CD14-positive monocyte (primary cell): ENCODE results near the gene CFAP410. TPM values are rescaled to one million over a fixed set of nuclear protein-coding genes. Genes with fewer than 3 reads are reported as not detected.

Experiments used
- DNase-seq, 3 donors: peaks; one replicate each; pipeline ENCODE4 v3.0.0-alpha.2; 2011 to 2022
- H2AFZ ChIP-seq: 2 replicates; pipeline ENCODE4 v1.6.0; 2012; ENCODE audit warnings: mild to moderate bottlenecking, low read depth, low read length, inconsistent platforms; ENCODE audit not compliant: insufficient read depth, poor library complexity, severe bottlenecking
- H3K27ac ChIP-seq, 2 donors: 1 replicate in 1 of 2; 2 replicates in 1 of 2; pipeline ENCODE4 v1.5.1; 2012 to 2013; ENCODE audit warnings: low read length in 2 of 2, control low read depth in 1 of 2, inconsistent platforms in 1 of 2, low read depth in 1 of 2, mild to moderate bottlenecking in 1 of 2
- H3K27me3 ChIP-seq, 2 donors: one replicate each; pipeline versions ENCODE4 v1.6.0 to v1.6.1; 2011 to 2013; ENCODE audit warnings: low read length in 2 of 2; ENCODE audit not compliant: control insufficient read depth in 2 of 2, insufficient read depth in 2 of 2
- H3K36me3 ChIP-seq, 2 donors: replicated peaks in 1 of 2; 1 replicate in 1 of 2; 2 replicates in 1 of 2; pipeline versions ENCODE4 v1.5.1 to v1.6.1; 2012 to 2013; ENCODE audit warnings: low read length in 2 of 2, control low read depth in 1 of 2, inconsistent platforms in 1 of 2, mild to moderate bottlenecking in 1 of 2; ENCODE audit not compliant: insufficient read depth in 2 of 2, control insufficient read depth in 1 of 2
- H3K4me1 ChIP-seq, 2 donors: 1 replicate in 1 of 2; 2 replicates in 1 of 2; pipeline versions ENCODE4 v1.5.1 to v1.6.1; 2012 to 2013; ENCODE audit warnings: low read length in 2 of 2, control low read depth in 1 of 2, inconsistent platforms in 1 of 2, mild to moderate bottlenecking in 1 of 2, moderate library complexity in 1 of 2; ENCODE audit not compliant: insufficient read depth in 2 of 2, control insufficient read depth in 1 of 2
- H3K4me2 ChIP-seq: replicated peaks from 2 replicates; pipeline ENCODE3; 2012; ENCODE audit warnings: low read length, moderate library complexity, mild to moderate bottlenecking; ENCODE audit not compliant: poor library complexity, severe bottlenecking; ENCODE audit errors: extremely low read depth
- H3K4me3 ChIP-seq, 3 experiments: fragments of 200-600 bp in 1 of 3; sonication (generic) in 1 of 3; replicated peaks in 1 of 3; 1 replicate in 2 of 3; 2 replicates in 1 of 3; pipeline ENCODE4 v1.5.1; 2011 to 2013; ENCODE audit warnings: low read length in 3 of 3, mild to moderate bottlenecking in 3 of 3, control low read depth in 2 of 3, low read depth in 2 of 3, inconsistent platforms in 1 of 3, moderate library complexity in 1 of 3
- H3K79me2 ChIP-seq: 2 replicates; pipeline ENCODE4 v1.6.0; 2012; ENCODE audit warnings: mild to moderate bottlenecking, control low read depth, inconsistent platforms, low read length, moderate library complexity; ENCODE audit not compliant: insufficient read depth
- H3K9ac ChIP-seq: 2 replicates; pipeline ENCODE4 v1.6.0; 2017; ENCODE audit warnings: low read length, mild to moderate bottlenecking; ENCODE audit not compliant: insufficient read depth, poor library complexity, severe bottlenecking
- H3K9me3 ChIP-seq, 2 donors: replicated peaks in 1 of 2; 1 replicate in 1 of 2; 2 replicates in 1 of 2; pipeline versions ENCODE4 v1.5.1 to v1.6.1; 2012 to 2013; ENCODE audit warnings: low read length in 2 of 2, control low read depth in 1 of 2; ENCODE audit not compliant: control insufficient read depth in 1 of 2, insufficient read depth in 1 of 2
- H4K20me1 ChIP-seq: 2 replicates; pipeline ENCODE4 v1.6.0; 2012; ENCODE audit warnings: mild to moderate bottlenecking, low read length, control low read depth, moderate library complexity; ENCODE audit not compliant: insufficient read depth
- H3K27ac Mint-ChIP-seq, 7 donors: one replicate each; pipeline ENCODE4 v1.8.0; 2020; ENCODE audit warnings: mild to moderate bottlenecking in 7 of 7, mixed read lengths in 7 of 7, moderate library complexity in 6 of 7, inconsistent platforms in 2 of 7
- H3K27me3 Mint-ChIP-seq, 3 donors: one replicate each; pipeline ENCODE4 v1.8.0; 2021 to 2022; ENCODE audit warnings: low read depth in 3 of 3, mild to moderate bottlenecking in 3 of 3, mixed read lengths in 3 of 3, moderate library complexity in 3 of 3, inconsistent platforms in 1 of 3
- H3K36me3 Mint-ChIP-seq, 2 donors: one replicate each; pipeline ENCODE4 v1.8.0; 2020; ENCODE audit warnings: mixed read lengths in 2 of 2, inconsistent platforms in 1 of 2, mild to moderate bottlenecking in 1 of 2
- H3K4me1 Mint-ChIP-seq: one replicate; pipeline ENCODE4 v1.8.0; 2020; ENCODE audit warnings: mild to moderate bottlenecking, mixed read lengths
- H3K4me3 Mint-ChIP-seq, 2 donors: one replicate each; pipeline ENCODE4 v1.8.0; 2020; ENCODE audit warnings: mild to moderate bottlenecking in 2 of 2, mixed read lengths in 2 of 2, moderate library complexity in 1 of 2
- H3K9me3 Mint-ChIP-seq, 7 donors: one replicate each; pipeline ENCODE4 v1.8.0; 2020 to 2022; ENCODE audit warnings: mixed read lengths in 7 of 7, mild to moderate bottlenecking in 6 of 7, moderate library complexity in 6 of 7, inconsistent platforms in 2 of 7
- CTCF ChIP-seq: fragments of 200-600 bp; IDR thresholded peaks from one replicate; pipeline ENCODE4 v1.8.0; 2022; ENCODE audit warnings: antibody characterized with exemption, mild to moderate bottlenecking
- WGBS: methylation state at CpG from one replicate; pipeline ENCODE4 v1.1.5; 2013; ENCODE audit warnings: missing lambda C conversion rate; ENCODE audit not compliant: insufficient coverage; 5-methylcytosine and 5-hydroxymethylcytosine counted together
- intact Hi-C, 2 donors: fragments of 100-400 bp; cut with micrococcal nuclease; formaldehyde crosslinking; loops; one replicate each; pipeline versions ENCODE4 v1.15.0 to v1.15.1; 2023
- polyA plus RNA-seq, 3 donors: library from polyadenylated mRNA; depleted of rRNA in 1 of 3; unstranded in 2 of 3; stranded (reverse) in 1 of 3; fragments of 300-500 nt in 2 of 3; fragments of >200 nt in 1 of 3; fragmentation: Illumina TruSeq in 2 of 3; gene quantifications; 1 replicate in 2 of 3; 2 replicates in 1 of 3; pipeline ENCODE4 v1.2.3, GENCODE V29; 2012 to 2021

Gene CFAP410
- polyA plus RNA-seq, 3 donors, result 14.8 to 23.5 (median 17.3) TPM

GRCh38 chr21:44376606-44377005 lies 37.4 kb upstream of the CFAP410 start:
- intact Hi-C loops, result no loop called here
- 99% methylated on average over 9 of the region's 9 CpGs for WGBS
- H3K36me3 ChIP-seq, result peaks cover 69 to 74% of the 10 kb centered on the region in 2 donors

GRCh38 chr21:44375761-44376241 lies 36.6 kb upstream of the CFAP410 start:
- Histone ChIP-seq H4K20me1 (peaks cover 38% of the 10 kb centered on the region), H3K4me3 (peak overlapping the region in 1 of 3 experiments; percentile 55), H3K9ac (no peak overlapping the region), H3K27me3 (no peaks in the 10 kb centered on the region), H3K4me1 (peaks cover 33 to 40% of the 10 kb centered on the region in 2 donors), H3K27ac (peak overlapping the region; percentile 39 to 62), H2AFZ (no peak overlapping the region), H3K9me3 (no peaks in the 10 kb centered on the region), H3K4me2 (peak overlapping the region; percentile 59), H3K79me2 (peaks cover 12% of the 10 kb centered on the region), H3K36me3 (peaks cover 70 to 75% of the 10 kb centered on the region in 2 donors)
- DNase-seq, result no peak
- Mint-ChIP-seq H3K36me3 (peaks cover 81 to 94% of the 10 kb centered on the region in 2 donors), H3K4me1 (peaks cover 45% of the 10 kb centered on the region), H3K27me3 (peaks cover 2 to 14% (median 2%) of the 10 kb centered on the region in 3 donors), H3K27ac (peak overlapping the region; percentile 84 to 90 (median 85)), H3K9me3 (peaks cover 0 to 10% (median 2%) of the 10 kb centered on the region in 7 donors), H3K4me3 (peak overlapping the region; percentile 18 to 86)
- 91% methylated on average over 10 of the region's 19 CpGs for WGBS
- intact Hi-C loops, result no loop called here
- TF ChIP-seq CTCF, result no peak

More at GRCh38 chr21:44376606-44377005, 37.4 kb upstream of the CFAP410 start:
- Mint-ChIP-seq H3K9me3 (peaks cover 0 to 11% (median 4%) of the 10 kb centered on the region in 7 donors), H3K4me3 (no peak overlapping the region), H3K27ac (peak overlapping the region in 3 of 7 donors; percentile 37 to 90 (median 64)), H3K4me1 (peaks cover 45% of the 10 kb centered on the region), H3K36me3 (peaks cover 83 to 97% of the 10 kb centered on the region in 2 donors), H3K27me3 (peaks cover 2 to 14% (median 2%) of the 10 kb centered on the region in 3 donors)
- Histone ChIP-seq H3K4me1 (peaks cover 33 to 40% of the 10 kb centered on the region in 2 donors), H3K79me2 (peaks cover 12% of the 10 kb centered on the region), H3K9ac (no peak overlapping the region), H3K4me2 (no peak overlapping the region), H3K27me3 (no peaks in the 10 kb centered on the region), H2AFZ (no peak overlapping the region), H3K4me3 (no peak overlapping the region), H4K20me1 (peaks cover 40% of the 10 kb centered on the region), H3K27ac (no peak overlapping the region), H3K9me3 (no peaks in the 10 kb centered on the region)
- TF ChIP-seq CTCF, result no peak
- no peak for DNase-seq
